Right ventricle myocardium inferior (tissue), 1 donor: Measurements from ENCODE around the gene PLAC8L1. TPM values are rescaled to one million over a fixed set of nuclear protein-coding genes. Genes with fewer than 3 reads are reported as not detected.

Experiments used
- ATAC-seq: fragments of 200-7000 bp; cut with Tn5 transposase; one replicate; pipeline ENCODE4 v1.9.1; 2020; ENCODE audit warnings: mild to moderate bottlenecking, moderate library complexity
- DNase-seq: peaks from one replicate; pipeline ENCODE4 v3.0.0; 2021; ENCODE audit errors: missing footprints
- intact Hi-C: fragments of 100-400 bp; cut with DNase I; formaldehyde crosslinking; loops from one replicate; pipeline ENCODE4 v1.11.0; 2022
- total RNA-seq: library from RNA; stranded (reverse); fragmentation: NEBNext Ultra II Directional; extraction: Animal tissue kit (Norgen Biotek cat#: 25700); gene quantifications from one replicate; pipeline ENCODE4 v1.2.1, GENCODE V29; 2021
- donor health status: DM: no; HTN: yes; CAD: no; lungs with severe emphysema.

The PLAC8L1 gene
- total RNA-seq, 1 donor from 2014 or later, result not detected

GRCh38 chr5:146084376-146084775 lies 21.0 kb downstream of the PLAC8L1 start:
- DNase-seq (no peak), ATAC-seq (no peak)
- intact Hi-C loops, result no loop called here

GRCh38 chr5:146082798-146083197 lies 22.6 kb downstream of the PLAC8L1 start:
- no peak for ATAC-seq
- intact Hi-C loops, result no loop called here

GRCh38 chr5:146081556-146081955 lies 23.8 kb downstream of the PLAC8L1 start:
- DNase-seq (no peak), ATAC-seq (no peak)
- intact Hi-C loops, result no loop called here

More at GRCh38 chr5:146082798-146083197, 22.6 kb downstream of the PLAC8L1 start:
- no peak for DNase-seq

GRCh38 chr5:146079695-146080373 lies 25.5 kb downstream of the PLAC8L1 start:
- no peak for ATAC-seq
- DNase-seq, result no peak
- intact Hi-C loops, result no loop called here

GRCh38 chr5:146078566-146078965 lies 26.8 kb downstream of the PLAC8L1 start:
- DNase-seq (no peak), ATAC-seq (no peak)
- intact Hi-C loops, result no loop called here

GRCh38 chr5:146076455-146076854 lies 28.9 kb downstream of the PLAC8L1 start:
- ATAC-seq (no peak), DNase-seq (no peak)
- intact Hi-C loops, result no loop called here

GRCh38 chr5:146076028-146076427 lies 29.3 kb downstream of the PLAC8L1 start:
- intact Hi-C loops, result no loop called here
- ATAC-seq (no peak), DNase-seq (no peak)

- no peak for DNase-seq
- ATAC-seq, result peak; percentile 48
- intact Hi-C loops, result no loop called here
These were observed 32.0 kb downstream of the PLAC8L1 start for GRCh38 chr5:146073239-146073900.

GRCh38 chr5:146072595-146072994 lies 32.8 kb downstream of the PLAC8L1 start:
- intact Hi-C loops, result no loop called here
- ATAC-seq, result peak; percentile 52

GRCh38 chr5:146071171-146071570 lies 34.2 kb downstream of the PLAC8L1 start:
- peak; percentile 68 for ATAC-seq
- intact Hi-C loops, result loop anchor here (1.0 kb wide), 2 partner anchors 12 to 32 kb away; no protein-coding TSS in a partner anchor
- no peak for DNase-seq

More at GRCh38 chr5:146072595-146072994, 32.8 kb downstream of the PLAC8L1 start:
- no peak for DNase-seq

- no peak for ATAC-seq
- intact Hi-C loops, result loop anchor here (1.0 kb wide), 3 partner anchors 11 to 45 kb away; no protein-coding TSS in a partner anchor
- no peak for DNase-seq
These were observed 34.6 kb downstream of the PLAC8L1 start for GRCh38 chr5:146070746-146071145.

GRCh38 chr5:146069780-146070099 lies 35.6 kb downstream of the PLAC8L1 start:
- intact Hi-C loops, result loop anchor here (1.0 kb wide), 1 partner anchor 46 kb away; no protein-coding TSS in a partner anchor
- DNase-seq (no peak), ATAC-seq (no peak)

- intact Hi-C loops, result no loop called here
These were observed 36.2 kb downstream of the PLAC8L1 start for GRCh38 chr5:146068977-146069779.

GRCh38 chr5:146068206-146068605 lies 37.2 kb downstream of the PLAC8L1 start:
- intact Hi-C loops, result no loop called here
- DNase-seq (peak; percentile 69), ATAC-seq (peak; percentile 49)

More at GRCh38 chr5:146068977-146069779, 36.2 kb downstream of the PLAC8L1 start:
- ATAC-seq (no peak), DNase-seq (no peak)

GRCh38 chr5:146066968-146067367 lies 38.4 kb downstream of the PLAC8L1 start:
- peak; percentile 56 for DNase-seq
- no peak for ATAC-seq
- intact Hi-C loops, result no loop called here

- no peak for DNase-seq
- intact Hi-C loops, result no loop called here
- ATAC-seq, result no peak
These were observed 45.2 kb downstream of the PLAC8L1 start for GRCh38 chr5:146060221-146060585.

- DNase-seq, result peak; percentile 71
- ATAC-seq, result peak; percentile 87
- intact Hi-C loops, result loop anchor here (1.0 to 10.0 kb wide), 2 partner anchors 12 to 1855 kb away; no protein-coding TSS in a partner anchor
These were observed 45.7 kb downstream of the PLAC8L1 start for GRCh38 chr5:146059460-146060220.

GRCh38 chr5:146055432-146055831 lies 49.9 kb downstream of the PLAC8L1 start:
- ATAC-seq, result no peak
- DNase-seq, result no peak
- intact Hi-C loops, result loop anchor here (10.0 kb wide), 1 partner anchor 1851 kb away; no protein-coding TSS in a partner anchor

- DNase-seq (no peak), ATAC-seq (no peak)
- intact Hi-C loops, result loop anchor here (10.0 kb wide), 1 partner anchor 1848 kb away; no protein-coding TSS in a partner anchor
These were observed 52.6 kb downstream of the PLAC8L1 start for GRCh38 chr5:146052780-146053179.
